Right lobe of liver (tissue), 6 donors: Measurements from ENCODE around the gene RRP15. TPM values are rescaled to one million over a fixed set of nuclear protein-coding genes. Genes with fewer than 3 reads are reported as not detected.

ENCODE experiments used
- ATAC-seq, 4 donors: fragments of 200-7000 bp; cut with Tn5 transposase; one replicate each; pipeline ENCODE4 v1.9.1; 2020; ENCODE audit warnings: mild to moderate bottlenecking in 4 of 4, moderate library complexity in 4 of 4
- DNase-seq, 3 donors: peaks; one replicate each; pipeline ENCODE4 v3.0.0-alpha.2; 2020
- H3K27ac ChIP-seq, 3 donors: fragments of 200-600 bp; one replicate each; pipeline ENCODE4 v1.8.0; 2022
- H3K27me3 ChIP-seq, 2 donors: fragments of 200-600 bp; one replicate each; pipeline ENCODE4 v1.8.0; 2022
- H3K36me3 ChIP-seq, 4 donors: fragments of 200-600 bp; sonication (generic) in 1 of 4; one replicate each; pipeline versions ENCODE4 v1.5.1 to v1.8.0; 2017 to 2022; ENCODE audit warnings: control low read depth in 1 of 4
- H3K4me1 ChIP-seq, 4 donors: fragments of 200-600 bp; sonication (generic) in 1 of 4; one replicate each; pipeline versions ENCODE4 v1.5.1 to v1.8.0; 2017 to 2022; ENCODE audit warnings: control low read depth in 1 of 4
- H3K4me3 ChIP-seq, 3 donors: fragments of 200-600 bp; one replicate each; pipeline ENCODE4 v1.8.0; 2022
- H3K9me3 ChIP-seq, 4 donors: fragments of 200-600 bp; sonication (generic) in 1 of 4; one replicate each; pipeline versions ENCODE4 v1.5.1 to v1.8.0; 2017 to 2022; ENCODE audit warnings: control low read depth in 1 of 4
- POLR2A ChIP-seq: fragments of 450-650 bp; IDR thresholded peaks from one replicate; pipeline ENCODE4 v1.6.1; 2017; ENCODE audit warnings: antibody characterized with exemption, mild to moderate bottlenecking
- WGBS: methylation state at CpG from one replicate; pipeline ENCODE4 v1.1.6; 2018; ENCODE audit warnings: low coverage, low lambda C conversion rate; ENCODE audit not compliant: insufficient coverage; ENCODE audit errors: missing lambda C conversion rate; 5-methylcytosine and 5-hydroxymethylcytosine counted together
- intact Hi-C, 2 donors: fragments of 100-400 bp; cut with DNase I; formaldehyde crosslinking; loops; one replicate each; pipeline versions ENCODE4 v1.11.2 to v1.14.1; 2022
- total RNA-seq, 6 experiments: library from RNA; depleted of rRNA in 2 of 6; stranded (reverse); fragments of >200 nt in 2 of 6; fragmentation: NEBNext Ultra II Directional in 3 of 6; extraction: Animal tissue kit (Norgen Biotek cat#: 25700) in 3 of 6; gene quantifications; one replicate each; pipeline versions ENCODE4 v1.1.0 to v1.2.4, GENCODE V29; 2016 to 2023
- TF ChIP-seq, protein P1 (sequence below), 4 donors: fragments of 200-600 bp in 3 of 4; fragments of 450-650 bp in 1 of 4; IDR thresholded peaks; one replicate each; pipeline versions ENCODE4 v1.5.1 to v1.8.0; 2016 to 2022; ENCODE audit warnings: antibody characterized with exemption in 4 of 4, mild to moderate bottlenecking in 2 of 4
- donor health status: DM: no; HTN: yes; CAD: no.
- donor health status: DM: no; HTN: no; CAD: no.
- donor health status: DM: no; HTN: no; CAD: no.
- donor health status: DM: no; HTN: yes; CAD: no.
- donor health status: DM: no; HTN: yes; CAD: no.

The RRP15 gene
- total RNA-seq, 6 experiments from 2014 or later: 2.6 to 10.0 (median 5.4) TPM

DNA sequence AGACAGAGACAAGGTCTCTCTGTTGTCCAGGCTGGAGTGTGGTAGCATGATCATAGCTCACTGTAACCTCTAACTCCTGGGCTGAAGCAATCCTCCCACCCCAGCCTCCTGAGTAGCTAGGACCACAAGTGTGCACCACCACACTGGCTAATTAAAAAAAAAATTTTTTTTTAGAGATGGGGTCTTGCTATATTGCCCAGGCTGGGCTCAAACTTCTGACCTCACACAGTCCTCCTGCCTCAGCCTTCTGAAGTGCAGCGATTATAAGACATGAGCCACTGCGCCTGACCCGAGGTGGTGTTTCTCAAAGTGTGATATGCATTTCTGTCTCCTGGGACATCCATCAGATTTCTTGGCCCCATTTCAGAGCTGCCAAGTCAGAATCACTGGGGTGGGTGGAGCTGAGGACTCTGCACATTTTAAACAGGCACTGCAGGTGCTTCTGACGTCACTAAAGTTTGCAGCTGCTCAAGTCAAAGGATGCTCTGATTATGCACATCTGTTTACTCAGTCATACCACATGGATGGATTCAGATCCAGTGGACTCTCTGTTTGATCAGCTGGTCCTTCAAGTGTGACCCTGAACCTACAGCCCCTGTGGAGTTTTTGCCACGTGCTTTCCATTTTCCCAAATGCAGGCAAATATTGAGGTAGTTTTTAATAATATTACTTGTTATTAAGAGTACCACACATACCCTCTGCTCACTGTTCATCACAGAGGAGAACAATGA, 81.4 kb downstream of the RRP15 start:
- Histone ChIP-seq H3K27ac (no peak overlapping the region), H3K4me3 (no peak overlapping the region), H3K4me1 (no peaks in the 10 kb centered on the region), H3K27me3 (no peaks in the 10 kb centered on the region), H3K9me3 (no peaks in the 10 kb centered on the region), H3K36me3 (no peaks in the 10 kb centered on the region)
- ATAC-seq (no peak), DNase-seq (no peak)
- intact Hi-C loops: no loop called here
- TF ChIP-seq POLR2A: no peak
- TF ChIP-seq, protein P1, sequence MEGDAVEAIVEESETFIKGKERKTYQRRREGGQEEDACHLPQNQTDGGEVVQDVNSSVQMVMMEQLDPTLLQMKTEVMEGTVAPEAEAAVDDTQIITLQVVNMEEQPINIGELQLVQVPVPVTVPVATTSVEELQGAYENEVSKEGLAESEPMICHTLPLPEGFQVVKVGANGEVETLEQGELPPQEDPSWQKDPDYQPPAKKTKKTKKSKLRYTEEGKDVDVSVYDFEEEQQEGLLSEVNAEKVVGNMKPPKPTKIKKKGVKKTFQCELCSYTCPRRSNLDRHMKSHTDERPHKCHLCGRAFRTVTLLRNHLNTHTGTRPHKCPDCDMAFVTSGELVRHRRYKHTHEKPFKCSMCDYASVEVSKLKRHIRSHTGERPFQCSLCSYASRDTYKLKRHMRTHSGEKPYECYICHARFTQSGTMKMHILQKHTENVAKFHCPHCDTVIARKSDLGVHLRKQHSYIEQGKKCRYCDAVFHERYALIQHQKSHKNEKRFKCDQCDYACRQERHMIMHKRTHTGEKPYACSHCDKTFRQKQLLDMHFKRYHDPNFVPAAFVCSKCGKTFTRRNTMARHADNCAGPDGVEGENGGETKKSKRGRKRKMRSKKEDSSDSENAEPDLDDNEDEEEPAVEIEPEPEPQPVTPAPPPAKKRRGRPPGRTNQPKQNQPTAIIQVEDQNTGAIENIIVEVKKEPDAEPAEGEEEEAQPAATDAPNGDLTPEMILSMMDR (IDR thresholded peaks at IDR 0.05): no peak
- 38% methylated on average over 2 of the region's 5 CpGs for WGBS

GRCh38 chr1:218367118-218367517, 82.0 kb downstream of the RRP15 start:
- ATAC-seq (peak; percentile 34 to 73 (median 54)), DNase-seq (no peak)
- no peaks in the 10 kb centered on the region for H3K27me3 ChIP-seq
- H3K4me1 ChIP-seq: peaks cover 0 to 5% (median 2%) of the 10 kb centered on the region in 4 donors
- WGBS: 35% methylated on average over 3 of the region's 4 CpGs
- H3K36me3 ChIP-seq: no peaks in the 10 kb centered on the region
- TF ChIP-seq, protein P1 (IDR thresholded peaks at IDR 0.05): no peak
- TF ChIP-seq POLR2A: no peak
- intact Hi-C loops: no loop called here
- H3K4me3 ChIP-seq: no peak overlapping the region
- H3K27ac ChIP-seq: no peak overlapping the region
- no peaks in the 10 kb centered on the region for H3K9me3 ChIP-seq

DNA sequence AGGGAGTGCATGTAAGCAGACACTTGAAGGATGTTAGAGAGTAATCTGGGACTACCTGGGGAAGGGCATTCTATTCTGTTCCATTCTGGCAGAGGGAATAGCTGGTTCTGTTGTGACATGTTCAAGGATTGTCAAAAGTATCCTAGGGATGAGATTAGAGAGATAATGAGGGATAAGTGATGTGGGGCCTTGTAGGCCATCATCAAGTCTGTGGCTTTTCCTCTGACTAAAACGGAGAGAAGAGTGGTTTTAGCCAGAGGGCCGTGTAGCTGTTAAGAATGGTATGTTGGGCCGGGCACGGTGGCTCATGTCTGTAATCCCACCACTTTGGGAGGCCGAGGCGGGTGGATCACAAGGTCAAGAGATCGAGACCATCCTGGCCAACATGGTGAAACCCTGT, 83.6 kb downstream of the RRP15 start:
- no peak for ATAC-seq
- intact Hi-C loops: no loop called here
- no peaks in the 10 kb centered on the region for H3K9me3 ChIP-seq
- H3K36me3 ChIP-seq: no peaks in the 10 kb centered on the region
- no peaks in the 10 kb centered on the region for H3K27me3 ChIP-seq
- DNase-seq: no peak
- 92% methylated on average over 5 of the region's 7 CpGs for WGBS
- no peak overlapping the region for H3K27ac ChIP-seq
- H3K4me1 ChIP-seq: peaks cover 0 to 8% (median 2%) of the 10 kb centered on the region in 4 donors
- H3K4me3 ChIP-seq: no peak overlapping the region
- no peak for TF ChIP-seq POLR2A
- TF ChIP-seq, protein P1 (IDR thresholded peaks at IDR 0.05): no peak

DNA sequence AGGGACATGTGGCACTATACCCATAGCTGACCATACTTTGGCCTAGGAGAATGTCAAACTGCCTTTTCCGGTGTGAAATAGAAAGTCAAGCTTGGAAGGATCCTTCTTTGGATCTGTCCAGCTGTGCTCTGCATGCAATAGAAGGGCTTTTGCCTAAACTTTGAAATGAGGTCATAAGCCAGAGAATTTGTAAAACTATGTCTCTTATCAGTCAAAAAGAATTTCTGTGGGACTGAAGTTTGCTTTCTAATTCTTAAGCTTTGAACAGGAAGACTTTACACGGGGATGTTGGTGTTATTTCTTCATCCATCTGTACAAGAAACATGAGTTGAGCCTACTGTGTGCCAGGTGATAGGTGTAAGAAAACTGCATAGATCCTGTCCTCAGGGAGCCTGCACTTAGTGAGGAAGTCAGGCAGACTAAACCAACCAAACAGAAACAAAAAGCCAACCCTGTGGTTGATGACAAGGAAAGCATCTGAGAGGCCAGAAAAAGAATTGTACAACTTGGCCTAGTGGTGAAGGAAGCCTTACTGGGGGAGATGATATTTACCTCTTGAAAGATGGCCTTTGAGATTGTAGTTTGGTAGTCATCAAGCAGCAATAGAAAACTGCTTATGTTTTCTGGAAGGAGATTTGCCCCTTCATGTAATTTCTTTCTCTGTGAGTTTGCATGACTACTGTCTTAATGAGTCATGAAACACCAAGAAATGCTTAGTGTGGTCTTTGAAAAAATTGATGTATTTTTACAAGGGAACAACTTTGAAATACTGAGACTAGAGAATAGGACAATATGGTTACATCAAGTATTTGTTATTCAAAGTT, 84.8 kb downstream of the RRP15 start:
- H3K4me1 ChIP-seq: peaks cover 0 to 8% (median 2%) of the 10 kb centered on the region in 4 donors
- H3K4me3 ChIP-seq: no peak overlapping the region
- no peaks in the 10 kb centered on the region for H3K27me3 ChIP-seq
- no peaks in the 10 kb centered on the region for H3K36me3 ChIP-seq
- H3K9me3 ChIP-seq: no peaks in the 10 kb centered on the region
- 64% methylated on average over 2 of the region's 2 CpGs for WGBS
- no peak for TF ChIP-seq POLR2A
- TF ChIP-seq, protein P1 (IDR thresholded peaks at IDR 0.05): no peak
- intact Hi-C loops: no loop called here
- ATAC-seq (no peak), DNase-seq (no peak)
- no peak overlapping the region for H3K27ac ChIP-seq
